Activated CD8-positive, alpha-beta T cell treated with anti-CD3 and anti-CD28 coated beads, Interleukin-2, amount 10 ng/mL, durations not matched to agents 7 days and 5 days (primary cell): ENCODE data around the gene C19orf44. TPM values are rescaled to one million over a fixed set of nuclear protein-coding genes. Genes with fewer than 3 reads are reported as not detected.
"Not testable (repeated sequence)": the region's sequence is repeated elsewhere in the genome, so short reads cannot be mapped to it uniquely, and the experiment has no call there.

Source experiments
- ATAC-seq: fragments of 150-1000 bp; cut with Tn5 transposase; one replicate; pipeline ENCODE4 v1.10.0; 2021; ENCODE audit warnings: moderate library complexity
- CTCF ChIA-PET: fragments of 350-600 bp; sonication (Branson Sonifier 250); formaldehyde crosslinking; loops from one replicate; lab custom pipeline; 2021; ENCODE audit warnings: antibody characterized with exemption; lab: Charles Lee
- POLR2A ChIA-PET: fragments of 350-600 bp; sonication (Branson Sonifier 250); formaldehyde crosslinking; loops from one replicate; lab custom pipeline; 2021; ENCODE audit warnings: antibody characterized with exemption; lab: Charles Lee
- DNase-seq: peaks from one replicate; pipeline ENCODE4 v3.0.0-alpha.2; 2020
- H3K27ac Mint-ChIP-seq: one replicate; pipeline ENCODE4 v1.8.0; 2021; ENCODE audit warnings: mild to moderate bottlenecking, mixed read lengths
- H3K27me3 Mint-ChIP-seq: one replicate; pipeline ENCODE4 v1.8.0; 2021; ENCODE audit warnings: low read depth, mixed read lengths
- H3K36me3 Mint-ChIP-seq: one replicate; pipeline ENCODE4 v1.8.0; 2021; ENCODE audit warnings: low read depth, mixed read lengths
- H3K4me1 Mint-ChIP-seq: one replicate; pipeline ENCODE4 v1.8.0; 2021; ENCODE audit warnings: low read depth, mixed read lengths
- H3K4me3 Mint-ChIP-seq: one replicate; pipeline ENCODE4 v1.8.0; 2021; ENCODE audit warnings: mild to moderate bottlenecking, mixed read lengths
- H3K9me3 Mint-ChIP-seq: one replicate; pipeline ENCODE4 v1.8.0; 2022; ENCODE audit warnings: mixed read lengths; ENCODE audit not compliant: insufficient read depth
- total RNA-seq, 2 experiments: library from RNA; stranded (reverse); gene quantifications; one replicate each; pipeline ENCODE4 v1.2.3, GENCODE V29; 2021

The C19orf44 gene
- total RNA-seq, 2 experiments from 2014 or later: 3.0 to 3.1 TPM

DNA sequence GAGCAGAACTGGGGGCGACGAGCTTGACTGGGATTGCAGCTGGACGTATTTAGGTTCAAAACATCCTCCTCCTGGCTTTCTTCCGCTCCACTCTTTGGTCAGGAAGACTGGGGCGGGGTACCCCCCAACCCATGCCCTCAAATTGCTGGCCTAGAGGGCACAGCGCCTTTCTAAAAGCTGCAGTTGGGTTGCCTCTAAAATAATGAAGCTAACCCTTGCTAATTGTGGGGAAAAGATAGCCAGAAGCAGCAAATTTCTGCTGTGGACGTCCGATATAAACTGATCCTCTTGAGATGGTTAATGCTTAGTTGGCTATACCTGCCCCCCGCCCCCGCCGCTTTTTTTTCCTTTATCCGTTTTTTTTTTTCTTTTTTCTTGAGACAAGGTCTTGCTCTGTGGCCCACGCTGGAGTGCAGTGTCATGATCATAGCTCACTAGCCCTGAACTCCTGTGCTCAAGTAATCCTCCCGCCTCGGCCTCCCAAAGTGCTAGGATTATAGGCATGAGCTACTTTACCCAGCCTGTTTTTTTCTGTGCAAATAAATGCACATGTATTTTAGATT, 46.8 kb downstream of the C19orf44 start:
- Mint-ChIP-seq H3K27ac (peak overlapping the region; percentile 90), H3K4me1 (peaks cover 50% of the 10 kb centered on the region), H3K27me3 (no peaks in the 10 kb centered on the region), H3K4me3 (peak overlapping the region; percentile 85), H3K36me3 (peaks cover 44% of the 10 kb centered on the region), H3K9me3 (no peaks in the 10 kb centered on the region)
- ChIA-PET POLR2A (interaction anchor here (0.6 to 2.2 kb wide), 11 partner anchors 19 to 218 kb away, joined by 3 to 19 read pairs (median 5); partner anchors contain the start of genes KLF2, MED26, SLC35E1 and SMIM7), CTCF (interaction anchor here (0.7 to 1.5 kb wide), 4 partner anchors 23 to 101 kb away, joined by 3 to 7 read pairs (median 4); no protein-coding TSS in a partner anchor)
- DNase-seq (no peak), ATAC-seq (no peak)

DNA sequence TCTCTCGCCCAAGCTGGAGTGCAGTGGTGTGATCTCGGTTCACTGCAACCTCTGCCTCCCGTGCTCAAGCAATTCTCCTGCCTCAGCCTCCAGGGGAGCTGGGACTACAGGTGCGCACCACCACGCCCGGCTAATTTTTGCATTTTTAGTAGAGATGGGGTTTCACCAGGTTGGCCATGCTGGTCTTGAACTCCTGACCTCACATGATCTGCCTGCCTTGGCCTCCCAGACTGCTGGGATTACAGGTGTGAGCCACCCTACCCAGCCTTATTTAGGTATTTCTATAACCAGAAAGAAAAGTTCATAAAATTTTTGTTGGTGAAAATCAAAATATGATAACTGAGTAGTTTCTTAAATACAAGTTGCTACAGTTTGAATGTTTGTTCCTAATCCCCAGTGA, 47.5 kb downstream of the C19orf44 start:
- not testable (repeated sequence) for H3K27me3 Mint-ChIP-seq, ATAC-seq, H3K9me3 Mint-ChIP-seq, DNase-seq
- CTCF ChIA-PET: interaction anchor here (0.7 to 1.5 kb wide), 2 partner anchors 22 to 44 kb away, joined by 3 to 7 read pairs; no protein-coding TSS in a partner anchor
- Mint-ChIP-seq H3K27ac (peak overlapping the region; percentile 90), H3K4me1 (peaks cover 44% of the 10 kb centered on the region), H3K36me3 (peaks cover 38% of the 10 kb centered on the region), H3K4me3 (peak overlapping the region; percentile 85)
- POLR2A ChIA-PET: interaction anchor here (0.6 to 2.2 kb wide), 8 partner anchors 22 to 172 kb away, joined by 3 to 19 read pairs (median 6); partner anchors contain the start of genes MED26, SLC35E1 and SMIM7

DNA sequence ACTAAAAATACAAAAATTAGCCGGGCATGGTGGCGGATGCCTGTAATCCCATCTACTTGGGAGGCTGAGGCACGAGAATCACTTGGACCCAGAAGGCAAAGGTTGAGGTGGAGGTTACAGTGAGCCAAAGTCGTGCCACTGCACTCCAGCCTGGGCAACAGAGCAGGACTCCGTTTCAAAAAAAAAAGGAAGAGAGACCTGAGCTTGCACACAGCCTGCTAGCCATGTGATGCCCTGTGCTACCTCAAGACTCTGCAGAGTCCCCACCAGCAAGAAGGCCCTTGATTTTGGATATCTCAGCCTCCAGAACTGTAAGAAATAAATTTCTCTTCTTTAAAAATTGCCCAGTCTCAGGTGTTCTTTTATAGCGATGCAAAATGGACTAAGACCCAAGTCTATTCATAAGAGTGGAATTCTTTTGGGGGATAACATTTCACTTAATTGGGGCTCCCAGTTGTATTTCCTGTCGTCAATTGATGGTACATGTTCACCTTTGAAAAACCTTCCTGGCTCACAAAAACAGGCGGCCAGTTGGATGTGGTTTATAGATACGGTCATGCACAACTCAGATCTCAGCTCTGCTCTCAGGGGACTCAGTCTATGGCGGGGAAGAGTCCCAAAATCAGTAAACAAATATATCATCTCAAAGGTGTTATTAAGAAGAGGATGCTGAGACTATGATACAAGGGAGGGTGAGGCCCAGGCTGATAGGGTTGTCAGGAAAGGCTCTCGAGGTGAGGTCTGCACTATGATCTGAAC, 48.5 kb downstream of the C19orf44 start:
- ChIA-PET CTCF (no interaction called here), POLR2A (interaction anchor here (0.7 to 2.2 kb wide), 3 partner anchors 12 to 115 kb away, joined by 3 to 19 read pairs (median 6); partner anchors contain the start of genes MED26 and SMIM7)
- peaks cover 34% of the 10 kb centered on the region for H3K36me3 Mint-ChIP-seq
- no peaks in the 10 kb centered on the region for H3K9me3 Mint-ChIP-seq
- H3K4me3 Mint-ChIP-seq: peak overlapping the region; percentile 42
- ATAC-seq: no peak
- no peak for DNase-seq
- H3K4me1 Mint-ChIP-seq: peaks cover 44% of the 10 kb centered on the region
- no peaks in the 10 kb centered on the region for H3K27me3 Mint-ChIP-seq
- H3K27ac Mint-ChIP-seq: peak overlapping the region; percentile 66

DNA sequence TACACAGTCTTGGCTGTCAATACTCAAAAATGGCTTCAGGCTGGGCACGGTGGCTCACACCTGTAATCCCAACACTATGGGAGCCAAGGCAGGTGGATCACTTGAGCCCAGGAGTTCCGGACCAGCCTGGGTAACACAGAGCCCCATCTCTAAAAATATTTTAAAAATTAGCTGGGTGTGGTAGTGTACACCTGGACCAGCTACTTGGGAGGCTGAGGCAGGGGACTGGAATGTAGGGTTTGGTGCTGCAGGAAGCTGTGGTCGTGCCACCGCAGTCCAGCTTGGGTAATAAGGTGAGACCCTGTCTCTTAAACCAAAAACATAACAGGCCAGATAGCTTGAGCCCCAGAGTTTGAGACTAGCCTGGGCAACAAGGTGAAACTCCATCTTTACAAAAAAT, 52.8 kb downstream of the C19orf44 start:
- Mint-ChIP-seq H3K27me3 (no peaks in the 10 kb centered on the region), H3K36me3 (peaks cover 38% of the 10 kb centered on the region), H3K4me3 (no peak overlapping the region), H3K9me3 (no peaks in the 10 kb centered on the region), H3K4me1 (peaks cover 26% of the 10 kb centered on the region), H3K27ac (no peak overlapping the region)
- ChIA-PET CTCF (interaction anchor here (1.2 kb wide), 1 partner anchor 12 kb away, joined by 3 read pairs; no protein-coding TSS in a partner anchor), POLR2A (interaction anchor here (1.5 kb wide), 1 partner anchor 78 kb away, joined by 3 read pairs; no protein-coding TSS in a partner anchor)
- ATAC-seq (no peak), DNase-seq (no peak)

DNA sequence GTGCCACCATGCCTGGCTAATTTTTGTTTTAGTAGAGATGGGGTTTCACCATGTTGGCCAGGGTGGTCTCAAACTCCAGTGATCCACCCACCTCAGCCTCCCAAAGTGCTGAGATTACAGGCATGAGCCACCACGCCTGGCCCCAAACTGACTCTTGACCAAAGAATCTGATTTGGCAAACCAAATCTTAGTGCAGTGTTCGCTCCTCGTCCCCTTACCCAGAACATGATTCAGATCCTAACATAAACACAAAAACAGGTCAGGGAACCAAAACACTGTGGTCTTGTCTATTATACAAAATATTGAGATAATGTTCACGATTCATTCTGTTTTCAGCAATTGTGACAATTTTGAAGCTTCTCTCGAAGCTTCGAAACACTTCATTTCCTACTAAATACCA, 55.7 kb downstream of the C19orf44 start:
- H3K27me3 Mint-ChIP-seq, POLR2A ChIA-PET, H3K4me3 Mint-ChIP-seq, ATAC-seq, H3K27ac Mint-ChIP-seq, H3K9me3 Mint-ChIP-seq, DNase-seq, CTCF ChIA-PET: not testable (repeated sequence)
- Mint-ChIP-seq H3K4me1 (peaks cover 25% of the 10 kb centered on the region), H3K36me3 (peaks cover 45% of the 10 kb centered on the region)

DNA sequence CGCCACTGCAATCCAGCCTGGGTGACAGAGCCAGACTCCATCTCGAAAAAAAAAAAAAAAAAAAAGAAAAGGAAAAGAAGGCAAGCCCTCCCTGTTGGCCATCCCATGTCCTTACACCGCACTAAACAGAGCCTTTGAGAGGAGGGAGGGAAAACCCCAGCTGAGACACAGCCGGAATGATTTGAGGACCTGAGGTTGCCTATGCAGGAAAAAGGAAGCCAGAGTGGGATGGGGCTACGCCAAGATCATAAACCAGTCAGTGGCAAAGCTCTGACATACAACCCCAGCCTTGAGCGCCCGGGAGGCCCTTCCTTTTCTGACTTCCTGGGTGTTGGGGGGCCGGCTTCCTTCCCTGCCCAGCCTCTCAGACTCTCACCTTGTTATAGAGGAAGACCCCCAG, 58.6 kb downstream of the C19orf44 start:
- ATAC-seq (no peak), DNase-seq (no peak)
- H3K4me3 Mint-ChIP-seq: no peak overlapping the region
- ChIA-PET POLR2A (no interaction called here), CTCF (interaction anchor here (1.1 kb wide), 1 partner anchor 11 kb away, joined by 5 read pairs; no protein-coding TSS in a partner anchor)
- no peaks in the 10 kb centered on the region for H3K9me3 Mint-ChIP-seq
- H3K4me1 Mint-ChIP-seq: peaks cover 18% of the 10 kb centered on the region
- no peaks in the 10 kb centered on the region for H3K27me3 Mint-ChIP-seq
- peaks cover 54% of the 10 kb centered on the region for H3K36me3 Mint-ChIP-seq
- no peak overlapping the region for H3K27ac Mint-ChIP-seq

DNA sequence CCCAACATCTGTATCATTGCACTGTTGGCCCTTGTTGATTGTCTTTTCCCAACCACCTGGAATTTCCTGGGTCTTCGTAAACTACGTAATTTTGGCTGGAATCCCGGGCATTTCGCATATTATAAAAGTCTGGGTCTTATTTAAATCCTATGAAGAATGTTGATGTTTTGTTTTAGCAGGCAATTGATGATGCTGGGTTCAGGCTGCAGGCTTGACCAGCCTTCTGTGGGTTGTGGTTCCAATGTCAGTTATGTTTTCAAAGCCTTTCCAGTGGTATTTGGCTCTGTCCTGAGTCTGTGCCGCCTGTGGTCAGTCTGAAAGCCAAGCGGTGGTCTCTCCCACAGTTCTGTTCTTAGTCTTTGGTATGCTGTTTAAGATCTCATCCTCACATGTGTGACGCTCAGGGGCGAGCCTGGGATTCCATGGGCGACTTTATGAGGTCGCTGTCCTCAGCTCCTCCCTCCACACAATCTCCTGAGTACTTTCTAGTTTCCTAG, 63.6 kb downstream of the C19orf44 start:
- Mint-ChIP-seq H3K27me3 (no peaks in the 10 kb centered on the region), H3K9me3 (no peaks in the 10 kb centered on the region), H3K27ac (no peak overlapping the region), H3K4me1 (peaks cover 22% of the 10 kb centered on the region), H3K36me3 (peaks cover 64% of the 10 kb centered on the region), H3K4me3 (no peak overlapping the region)
- POLR2A ChIA-PET: interaction anchor here (0.6 kb wide), 1 partner anchor 16 kb away, joined by 3 read pairs; no protein-coding TSS in a partner anchor
- DNase-seq (no peak), ATAC-seq (no peak)
- CTCF ChIA-PET: no interaction called here

DNA sequence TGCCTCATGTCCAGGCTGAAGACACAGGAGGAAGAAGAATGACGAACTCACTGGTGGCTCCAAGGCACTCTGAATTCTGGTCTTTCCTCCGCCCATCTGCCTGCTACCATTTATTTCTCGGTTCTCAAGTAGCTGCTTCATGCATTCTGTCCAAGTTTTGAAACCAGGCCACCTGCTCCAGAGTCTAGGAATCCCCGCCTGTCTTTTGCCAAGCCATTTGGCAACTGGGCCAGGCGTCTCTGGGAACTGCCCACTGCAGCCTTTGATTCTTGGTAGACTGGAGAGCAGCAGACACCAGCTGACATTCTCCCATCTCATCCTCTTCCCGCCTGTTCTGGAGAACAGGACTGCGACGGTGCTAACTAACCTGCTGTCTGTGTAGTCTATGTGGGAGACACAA, 65.2 kb downstream of the C19orf44 start:
- DNase-seq (no peak), ATAC-seq (no peak)
- ChIA-PET CTCF (interaction anchor here (0.7 kb wide), 1 partner anchor 13 kb away, joined by 3 read pairs; no protein-coding TSS in a partner anchor), POLR2A (no interaction called here)
- H3K27ac Mint-ChIP-seq: no peak overlapping the region
- peaks cover 25% of the 10 kb centered on the region for H3K4me1 Mint-ChIP-seq
- H3K9me3 Mint-ChIP-seq: no peaks in the 10 kb centered on the region
- no peaks in the 10 kb centered on the region for H3K27me3 Mint-ChIP-seq
- no peak overlapping the region for H3K4me3 Mint-ChIP-seq
- peaks cover 66% of the 10 kb centered on the region for H3K36me3 Mint-ChIP-seq

DNA sequence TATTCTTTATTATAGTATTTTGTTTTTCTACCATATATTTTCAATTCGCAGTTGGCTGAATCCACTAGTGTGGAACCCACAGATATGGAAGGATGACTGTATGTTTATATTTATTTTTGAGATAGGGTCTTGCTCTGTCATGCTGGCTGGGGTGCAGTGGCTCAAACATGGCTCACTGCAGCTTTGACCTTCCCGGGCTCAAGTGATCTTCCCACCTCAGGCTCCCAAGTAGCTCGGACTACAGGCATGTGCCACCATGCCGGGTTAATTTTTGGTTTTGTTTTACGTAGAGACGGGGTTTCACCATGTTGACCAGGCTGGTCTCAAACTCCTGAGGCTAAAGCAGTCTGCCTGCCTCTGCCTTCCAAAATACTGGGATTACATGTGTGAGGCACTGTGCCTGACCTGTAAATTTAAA, 66.4 kb downstream of the C19orf44 start:
- ChIA-PET POLR2A (interaction anchor here (0.6 to 0.8 kb wide), 2 partner anchors 20 to 90 kb away, joined by 3 to 4 read pairs; no protein-coding TSS in a partner anchor), CTCF (interaction anchor here (0.8 kb wide), 1 partner anchor 121 kb away, joined by 3 read pairs; no protein-coding TSS in a partner anchor)
- Mint-ChIP-seq H3K27me3 (no peaks in the 10 kb centered on the region), H3K4me1 (peaks cover 32% of the 10 kb centered on the region), H3K27ac (no peak overlapping the region), H3K36me3 (peaks cover 67% of the 10 kb centered on the region), H3K4me3 (no peak overlapping the region), H3K9me3 (no peaks in the 10 kb centered on the region)
- ATAC-seq (no peak), DNase-seq (no peak)

DNA sequence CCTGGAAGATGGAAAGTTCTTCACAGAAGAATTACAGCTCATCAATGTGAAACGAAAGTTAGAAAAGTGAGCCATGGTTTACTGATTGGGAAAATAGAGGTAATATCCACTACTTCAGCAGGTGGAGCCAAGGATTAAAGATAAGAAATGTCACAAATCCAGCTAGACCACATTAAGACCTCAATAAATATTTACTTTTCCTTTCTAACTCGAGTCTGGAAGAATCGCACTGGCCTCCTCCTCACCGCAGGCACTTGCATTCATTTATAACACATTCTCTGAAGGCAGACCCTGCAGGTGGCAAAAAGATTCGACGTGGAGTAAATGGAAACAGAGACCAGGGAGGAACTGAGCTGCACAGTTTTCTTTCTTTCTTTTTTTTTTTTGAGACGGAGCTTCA, 68.6 kb downstream of the C19orf44 start:
- CTCF ChIA-PET: interaction anchor here (1.3 to 1.8 kb wide), 2 partner anchors 22 to 155 kb away, joined by 3 to 7 read pairs; partner anchors contain the start of gene NWD1
- ATAC-seq (no peak), DNase-seq (no peak)
- Mint-ChIP-seq H3K4me1 (peaks cover 47% of the 10 kb centered on the region), H3K27ac (peak overlapping the region; percentile 76), H3K27me3 (no peaks in the 10 kb centered on the region), H3K4me3 (no peak overlapping the region), H3K36me3 (peaks cover 72% of the 10 kb centered on the region), H3K9me3 (no peaks in the 10 kb centered on the region)
- POLR2A ChIA-PET: interaction anchor here (1.0 to 1.4 kb wide), 2 partner anchors 9 to 64 kb away, joined by 4 read pairs; no protein-coding TSS in a partner anchor

DNA sequence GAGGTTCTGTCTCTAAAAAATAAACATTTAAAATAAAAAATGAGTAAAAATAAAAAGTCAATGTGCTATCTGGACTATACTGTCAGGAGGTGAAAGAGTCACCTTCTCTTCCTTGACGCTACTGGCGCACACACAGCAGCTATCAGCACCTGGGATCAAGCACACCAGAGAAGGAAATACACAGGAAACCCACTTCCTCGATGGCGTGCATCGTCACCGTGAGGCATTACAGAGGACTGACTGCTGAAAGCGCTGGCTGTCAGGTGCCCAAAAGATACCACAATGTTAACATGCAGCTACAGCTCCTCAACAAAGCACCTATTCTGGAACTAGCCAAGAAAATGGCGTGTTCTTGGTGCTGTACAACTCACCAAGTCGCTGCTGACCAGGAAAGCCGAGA, 70.0 kb downstream of the C19orf44 start:
- ATAC-seq (peak; percentile 99), DNase-seq (peak; percentile 92)
- Mint-ChIP-seq H3K27ac (peak overlapping the region; percentile 99), H3K27me3 (no peaks in the 10 kb centered on the region), H3K4me3 (peak overlapping the region; percentile 74), H3K36me3 (peaks cover 73% of the 10 kb centered on the region), H3K4me1 (peaks cover 55% of the 10 kb centered on the region), H3K9me3 (no peaks in the 10 kb centered on the region)
- CTCF ChIA-PET: interaction anchor here (1.4 to 1.8 kb wide), 2 partner anchors 11 to 23 kb away, joined by 5 to 7 read pairs; no protein-coding TSS in a partner anchor
- POLR2A ChIA-PET: interaction anchor here (0.6 to 1.7 kb wide), 10 partner anchors 18 to 88 kb away, joined by 3 to 11 read pairs (median 4); partner anchors contain the start of gene MED26
